WTC11 (cell line): Measurements from ENCODE around the gene ADGB. TPM values are rescaled to one million over a fixed set of nuclear protein-coding genes. Genes with fewer than 3 reads are reported as not detected.

ENCODE experiments used
- ATAC-seq: fragments of 200-7000 bp; cut with Tn5 transposase; 2 replicates; pipeline ENCODE4 v1.10.0; 2021; ENCODE audit warnings: mild to moderate bottlenecking, moderate library complexity
- CTCF ChIA-PET: fragments of 300-600 bp; sonication (Branson Sonifier 250); formaldehyde crosslinking; loops from one replicate; lab custom pipeline; 2021; ENCODE audit warnings: antibody characterized with exemption; lab: Charles Lee
- POLR2A ChIA-PET: fragments of 350-600 bp; sonication (Branson Sonifier 250); formaldehyde crosslinking; loops from one replicate; lab custom pipeline; 2021; ENCODE audit warnings: antibody characterized with exemption; lab: Charles Lee
- DNase-seq: peaks from one replicate; pipeline ENCODE4 v3.0.0; 2021; ENCODE audit warnings: low spot score
- H3K27ac Mint-ChIP-seq: 2 replicates; pipeline ENCODE4 v1.8.0; 2021; ENCODE audit warnings: mixed read lengths
- H3K27me3 Mint-ChIP-seq: 2 replicates; pipeline ENCODE4 v1.8.0; 2021; ENCODE audit warnings: low read depth, mild to moderate bottlenecking, moderate library complexity, mixed read lengths
- H3K36me3 Mint-ChIP-seq: 2 replicates; pipeline ENCODE4 v1.8.0; 2021; ENCODE audit warnings: mixed read lengths
- H3K4me1 Mint-ChIP-seq: 2 replicates; pipeline ENCODE4 v1.8.0; 2022; ENCODE audit warnings: mixed read lengths
- H3K4me3 Mint-ChIP-seq: 2 replicates; pipeline ENCODE4 v1.8.0; 2021; ENCODE audit warnings: mild to moderate bottlenecking, moderate library complexity, mixed read lengths
- H3K9me3 Mint-ChIP-seq: 2 replicates; pipeline ENCODE4 v1.8.0; 2021; ENCODE audit warnings: mixed read lengths
- CBFB ChIP-seq: sonication (generic); formaldehyde crosslinking; IDR thresholded peaks from 2 replicates; pipeline ENCODE4 v1.8.1; 2022; ENCODE audit warnings: mild to moderate bottlenecking, low read depth, missing genetic modification reagents
- EMX1 ChIP-seq: fragments of 250-450 bp; sonication (Bioruptor Pico); IDR thresholded peaks from 2 replicates; pipeline ENCODE4 v1.8.0; 2021; ENCODE audit warnings: mild to moderate bottlenecking
- FOXJ3 ChIP-seq: sonication (generic); formaldehyde crosslinking; IDR thresholded peaks from 2 replicates; pipeline ENCODE4 v1.9.0; 2021; ENCODE audit warnings: missing genetic modification reagents, mild to moderate bottlenecking, borderline replicate concordance
- GABPB1 ChIP-seq: sonication (generic); formaldehyde crosslinking; IDR thresholded peaks from 2 replicates; pipeline ENCODE4 v1.8.1; 2023; ENCODE audit warnings: mild to moderate bottlenecking, missing genetic modification reagents
- GRHL2 ChIP-seq: fragments of 250-450 bp; sonication (Bioruptor Pico); IDR thresholded peaks from 2 replicates; pipeline ENCODE4 v1.8.0; 2022; ENCODE audit warnings: mild to moderate bottlenecking, moderate library complexity; ENCODE audit not compliant: insufficient replicate concordance, severe bottlenecking
- GTF2I ChIP-seq: fragments of 250-450 bp; sonication (Bioruptor Pico); conservative IDR thresholded peaks from 2 replicates; pipeline ENCODE4 v1.4.0; 2021; ENCODE audit warnings: mild to moderate bottlenecking
- RELA ChIP-seq: sonication (generic); formaldehyde crosslinking; IDR thresholded peaks from 2 replicates; pipeline ENCODE4 v1.8.1; 2022; ENCODE audit warnings: missing genetic modification reagents, mild to moderate bottlenecking, borderline replicate concordance
- SMAD4 ChIP-seq: sonication (generic); formaldehyde crosslinking; IDR thresholded peaks from 2 replicates; pipeline ENCODE4 v1.8.0; 2022; ENCODE audit warnings: mild to moderate bottlenecking, missing genetic modification reagents
- TCF7 ChIP-seq: sonication (generic); formaldehyde crosslinking; IDR thresholded peaks from 2 replicates; pipeline ENCODE4 v1.8.0; 2022; ENCODE audit warnings: mild to moderate bottlenecking, low read depth, missing genetic modification reagents, moderate library complexity
- ZBTB21 ChIP-seq: sonication (generic); formaldehyde crosslinking; IDR thresholded peaks from 2 replicates; pipeline ENCODE4 v1.8.1; 2023; ENCODE audit warnings: mild to moderate bottlenecking, missing genetic modification reagents, borderline replicate concordance
- ZNF219 ChIP-seq: sonication (generic); formaldehyde crosslinking; IDR thresholded peaks from 2 replicates; pipeline ENCODE4 v1.8.0; 2023; ENCODE audit warnings: missing genetic modification reagents, mild to moderate bottlenecking, borderline replicate concordance
- ZNF396 ChIP-seq: fragments of 250-450 bp; sonication (Bioruptor Pico); IDR thresholded peaks from 2 replicates; pipeline ENCODE4 v1.8.0; 2021; ENCODE audit warnings: mild to moderate bottlenecking, moderate library complexity, borderline replicate concordance
- ZNF416 ChIP-seq: fragments of 250-450 bp; sonication (Bioruptor Pico); IDR thresholded peaks from 2 replicates; pipeline ENCODE4 v1.9.0; 2021; ENCODE audit warnings: mild to moderate bottlenecking, inconsistent platforms
- ZNF423 ChIP-seq: fragments of 250-450 bp; sonication (Bioruptor Pico); IDR thresholded peaks from 2 replicates; pipeline ENCODE4 v2.1.2; 2022; ENCODE audit warnings: mild to moderate bottlenecking, moderate library complexity
- total RNA-seq: library from RNA; stranded (reverse); gene quantifications from 3 replicates; pipeline ENCODE4 v1.2.3, GENCODE V29; 2021
- TF ChIP-seq, protein P1 (sequence below): sonication (generic); formaldehyde crosslinking; IDR thresholded peaks from 2 replicates; pipeline ENCODE4 v1.8.1; 2023; ENCODE audit warnings: mild to moderate bottlenecking, moderate library complexity, missing genetic modification reagents
- TF ChIP-seq, protein P2 (sequence below): fragments of 250-450 bp; sonication (Bioruptor Pico); IDR thresholded peaks from 2 replicates; pipeline ENCODE4 v1.9.0; 2021; ENCODE audit warnings: mild to moderate bottlenecking, borderline replicate concordance
- TF ChIP-seq, protein P3 (sequence below): sonication (generic); formaldehyde crosslinking; IDR thresholded peaks from 2 replicates; pipeline ENCODE4 v1.8.0; 2023; ENCODE audit warnings: missing genetic modification reagents
- TF ChIP-seq, protein P4 (sequence below): sonication (generic); formaldehyde crosslinking; IDR thresholded peaks from 2 replicates; pipeline ENCODE4 v1.8.1; 2022; ENCODE audit warnings: mild to moderate bottlenecking, moderate library complexity, missing genetic modification reagents
- TF ChIP-seq, protein P5 (sequence below): fragments of 250-450 bp; sonication (Bioruptor Pico); IDR thresholded peaks from 2 replicates; pipeline ENCODE4 v2.1.2; 2022; ENCODE audit warnings: mild to moderate bottlenecking, moderate library complexity
- TF ChIP-seq, protein P6 (sequence below): fragments of 250-450 bp; sonication (Bioruptor Pico); IDR thresholded peaks from 2 replicates; pipeline ENCODE4 v1.9.0; 2021; ENCODE audit warnings: moderate library complexity, mild to moderate bottlenecking, inconsistent platforms, borderline replicate concordance
- TF ChIP-seq, protein P7 (sequence below): fragments of 250-450 bp; sonication (Bioruptor Pico); IDR thresholded peaks from 2 replicates; pipeline ENCODE4 v1.8.0; 2021; ENCODE audit warnings: mild to moderate bottlenecking
- TF ChIP-seq, protein P8 (sequence below): sonication (generic); formaldehyde crosslinking; IDR thresholded peaks from 2 replicates; pipeline ENCODE4 v1.8.1; 2023; ENCODE audit warnings: mild to moderate bottlenecking, missing genetic modification reagents, moderate library complexity

Gene ADGB
- total RNA-seq, 1 experiment from 2014 or later: not detected

DNA sequence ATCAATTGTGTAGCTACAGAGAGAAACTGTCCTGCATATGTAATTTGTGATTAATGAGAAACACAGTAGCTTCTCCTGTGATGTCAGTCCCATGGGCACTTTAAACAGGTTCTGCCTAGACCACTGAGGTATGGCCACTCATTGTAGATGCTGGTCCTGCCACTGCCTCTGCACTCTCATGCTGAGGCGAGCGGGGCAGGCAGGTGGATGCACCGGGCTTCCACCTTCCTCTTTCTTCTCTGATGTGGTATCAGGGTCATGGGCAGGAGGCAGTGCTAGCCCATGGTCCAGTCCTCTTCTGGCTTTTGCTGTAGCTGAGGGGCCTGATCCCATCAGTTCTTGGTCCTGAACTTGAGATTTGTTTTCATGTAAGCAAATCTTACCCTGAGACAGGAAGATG, 58.7 kb downstream of the ADGB start:
- POLR2A ChIA-PET: no interaction called here
- no peak overlapping the region for H3K4me3 Mint-ChIP-seq
- no peak overlapping the region for H3K27ac Mint-ChIP-seq
- no peaks in the 10 kb centered on the region for H3K4me1 Mint-ChIP-seq
- ATAC-seq: no peak
- CTCF ChIA-PET: no interaction called here
- DNase-seq: no peak
- peaks cover 13% of the 10 kb centered on the region; the same call in 1 of the 2 replicates for H3K9me3 Mint-ChIP-seq
- no peaks in the 10 kb centered on the region for H3K27me3 Mint-ChIP-seq
- TF ChIP-seq TCF7 (CRISPR knock-in tag): no peak
- TF ChIP-seq, protein P1, sequence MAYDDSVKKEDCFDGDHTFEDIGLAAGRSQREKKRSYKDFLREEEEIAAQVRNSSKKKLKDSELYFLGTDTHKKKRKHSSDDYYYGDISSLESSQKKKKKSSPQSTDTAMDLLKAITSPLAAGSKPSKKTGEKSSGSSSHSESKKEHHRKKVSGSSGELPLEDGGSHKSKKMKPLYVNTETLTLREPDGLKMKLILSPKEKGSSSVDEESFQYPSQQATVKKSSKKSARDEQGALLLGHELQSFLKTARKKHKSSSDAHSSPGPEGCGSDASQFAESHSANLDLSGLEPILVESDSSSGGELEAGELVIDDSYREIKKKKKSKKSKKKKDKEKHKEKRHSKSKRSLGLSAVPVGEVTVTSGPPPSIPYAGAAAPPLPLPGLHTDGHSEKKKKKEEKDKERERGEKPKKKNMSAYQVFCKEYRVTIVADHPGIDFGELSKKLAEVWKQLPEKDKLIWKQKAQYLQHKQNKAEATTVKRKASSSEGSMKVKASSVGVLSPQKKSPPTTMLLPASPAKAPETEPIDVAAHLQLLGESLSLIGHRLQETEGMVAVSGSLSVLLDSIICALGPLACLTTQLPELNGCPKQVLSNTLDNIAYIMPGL (CRISPR knock-in tag): no peak
- TF ChIP-seq RELA (CRISPR knock-in tag): no peak
- TF ChIP-seq ZNF396: no peak
- no peak for TF ChIP-seq ZBTB21
- TF ChIP-seq, protein P2, sequence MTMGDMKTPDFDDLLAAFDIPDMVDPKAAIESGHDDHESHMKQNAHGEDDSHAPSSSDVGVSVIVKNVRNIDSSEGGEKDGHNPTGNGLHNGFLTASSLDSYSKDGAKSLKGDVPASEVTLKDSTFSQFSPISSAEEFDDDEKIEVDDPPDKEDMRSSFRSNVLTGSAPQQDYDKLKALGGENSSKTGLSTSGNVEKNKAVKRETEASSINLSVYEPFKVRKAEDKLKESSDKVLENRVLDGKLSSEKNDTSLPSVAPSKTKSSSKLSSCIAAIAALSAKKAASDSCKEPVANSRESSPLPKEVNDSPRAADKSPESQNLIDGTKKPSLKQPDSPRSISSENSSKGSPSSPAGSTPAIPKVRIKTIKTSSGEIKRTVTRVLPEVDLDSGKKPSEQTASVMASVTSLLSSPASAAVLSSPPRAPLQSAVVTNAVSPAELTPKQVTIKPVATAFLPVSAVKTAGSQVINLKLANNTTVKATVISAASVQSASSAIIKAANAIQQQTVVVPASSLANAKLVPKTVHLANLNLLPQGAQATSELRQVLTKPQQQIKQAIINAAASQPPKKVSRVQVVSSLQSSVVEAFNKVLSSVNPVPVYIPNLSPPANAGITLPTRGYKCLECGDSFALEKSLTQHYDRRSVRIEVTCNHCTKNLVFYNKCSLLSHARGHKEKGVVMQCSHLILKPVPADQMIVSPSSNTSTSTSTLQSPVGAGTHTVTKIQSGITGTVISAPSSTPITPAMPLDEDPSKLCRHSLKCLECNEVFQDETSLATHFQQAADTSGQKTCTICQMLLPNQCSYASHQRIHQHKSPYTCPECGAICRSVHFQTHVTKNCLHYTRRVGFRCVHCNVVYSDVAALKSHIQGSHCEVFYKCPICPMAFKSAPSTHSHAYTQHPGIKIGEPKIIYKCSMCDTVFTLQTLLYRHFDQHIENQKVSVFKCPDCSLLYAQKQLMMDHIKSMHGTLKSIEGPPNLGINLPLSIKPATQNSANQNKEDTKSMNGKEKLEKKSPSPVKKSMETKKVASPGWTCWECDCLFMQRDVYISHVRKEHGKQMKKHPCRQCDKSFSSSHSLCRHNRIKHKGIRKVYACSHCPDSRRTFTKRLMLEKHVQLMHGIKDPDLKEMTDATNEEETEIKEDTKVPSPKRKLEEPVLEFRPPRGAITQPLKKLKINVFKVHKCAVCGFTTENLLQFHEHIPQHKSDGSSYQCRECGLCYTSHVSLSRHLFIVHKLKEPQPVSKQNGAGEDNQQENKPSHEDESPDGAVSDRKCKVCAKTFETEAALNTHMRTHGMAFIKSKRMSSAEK (CRISPR knock-in tag): no peak
- TF ChIP-seq ZNF416 (CRISPR knock-in tag): no peak
- TF ChIP-seq ZNF219: no peak
- TF ChIP-seq, protein P3, sequence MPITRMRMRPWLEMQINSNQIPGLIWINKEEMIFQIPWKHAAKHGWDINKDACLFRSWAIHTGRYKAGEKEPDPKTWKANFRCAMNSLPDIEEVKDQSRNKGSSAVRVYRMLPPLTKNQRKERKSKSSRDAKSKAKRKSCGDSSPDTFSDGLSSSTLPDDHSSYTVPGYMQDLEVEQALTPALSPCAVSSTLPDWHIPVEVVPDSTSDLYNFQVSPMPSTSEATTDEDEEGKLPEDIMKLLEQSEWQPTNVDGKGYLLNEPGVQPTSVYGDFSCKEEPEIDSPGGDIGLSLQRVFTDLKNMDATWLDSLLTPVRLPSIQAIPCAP (CRISPR knock-in tag): no peak
- no peak for TF ChIP-seq GRHL2
- no peak for TF ChIP-seq FOXJ3
- no peak for TF ChIP-seq GABPB1 (CRISPR knock-in tag)
- no peak for TF ChIP-seq SMAD4 (CRISPR knock-in tag)
- TF ChIP-seq EMX1: no peak
- TF ChIP-seq GTF2I (CRISPR knock-in tag): no peak
- H3K36me3 Mint-ChIP-seq: no peaks in the 10 kb centered on the region

DNA sequence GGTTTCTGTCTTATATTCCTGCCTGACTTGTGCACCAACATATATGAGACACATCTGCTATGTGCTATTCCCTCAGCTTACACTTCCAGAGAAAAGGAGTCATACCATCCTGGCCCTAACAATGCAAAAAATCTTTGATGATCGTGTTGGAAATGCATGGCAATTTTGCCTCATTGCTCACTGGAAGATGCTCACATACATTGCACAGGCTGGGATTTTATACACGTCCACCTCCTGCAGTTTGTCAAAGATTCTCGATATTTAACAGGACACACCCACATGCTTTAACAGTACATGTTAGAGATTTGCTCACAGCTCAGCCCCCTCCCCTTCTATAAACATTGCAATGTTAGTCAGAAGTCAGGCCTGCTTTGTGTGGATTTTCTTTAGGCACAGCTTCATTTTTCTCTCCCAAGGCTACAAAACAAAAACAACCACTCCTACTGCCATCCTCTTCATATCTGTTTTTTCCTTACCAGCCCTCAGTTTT, 66.1 kb downstream of the ADGB start:
- Mint-ChIP-seq H3K27me3 (no peaks in the 10 kb centered on the region), H3K4me3 (no peak overlapping the region), H3K9me3 (0 out of 2 replicates have a peak, but pooled peaks cover 8% of the 10 kb centered on the region), H3K4me1 (peaks cover 7% of the 10 kb centered on the region), H3K36me3 (no peaks in the 10 kb centered on the region), H3K27ac (no peak overlapping the region)
- ATAC-seq: no peak
- ChIA-PET CTCF (interaction anchor here (0.8 kb wide), 1 partner anchor 231 kb away, joined by 3 read pairs; no protein-coding TSS in a partner anchor), POLR2A (no interaction called here)
- DNase-seq: no peak
- TF ChIP-seq, protein P4, sequence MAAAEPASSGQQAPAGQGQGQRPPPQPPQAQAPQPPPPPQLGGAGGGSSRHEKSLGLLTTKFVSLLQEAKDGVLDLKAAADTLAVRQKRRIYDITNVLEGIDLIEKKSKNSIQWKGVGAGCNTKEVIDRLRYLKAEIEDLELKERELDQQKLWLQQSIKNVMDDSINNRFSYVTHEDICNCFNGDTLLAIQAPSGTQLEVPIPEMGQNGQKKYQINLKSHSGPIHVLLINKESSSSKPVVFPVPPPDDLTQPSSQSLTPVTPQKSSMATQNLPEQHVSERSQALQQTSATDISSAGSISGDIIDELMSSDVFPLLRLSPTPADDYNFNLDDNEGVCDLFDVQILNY: no peak
- TF ChIP-seq GABPB1 (CRISPR knock-in tag) (no peak), ZNF423 (CRISPR knock-in tag) (no peak), CBFB (CRISPR knock-in tag) (no peak)
- TF ChIP-seq, protein P5, sequence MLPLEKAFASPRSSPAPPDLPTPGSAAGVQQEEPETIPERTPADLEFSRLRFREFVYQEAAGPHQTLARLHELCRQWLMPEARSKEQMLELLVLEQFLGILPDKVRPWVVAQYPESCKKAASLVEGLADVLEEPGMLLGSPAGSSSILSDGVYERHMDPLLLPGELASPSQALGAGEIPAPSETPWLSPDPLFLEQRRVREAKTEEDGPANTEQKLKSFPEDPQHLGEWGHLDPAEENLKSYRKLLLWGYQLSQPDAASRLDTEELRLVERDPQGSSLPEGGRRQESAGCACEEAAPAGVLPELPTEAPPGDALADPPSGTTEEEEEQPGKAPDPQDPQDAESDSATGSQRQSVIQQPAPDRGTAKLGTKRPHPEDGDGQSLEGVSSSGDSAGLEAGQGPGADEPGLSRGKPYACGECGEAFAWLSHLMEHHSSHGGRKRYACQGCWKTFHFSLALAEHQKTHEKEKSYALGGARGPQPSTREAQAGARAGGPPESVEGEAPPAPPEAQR (CRISPR knock-in tag): no peak
- TF ChIP-seq, protein P6, sequence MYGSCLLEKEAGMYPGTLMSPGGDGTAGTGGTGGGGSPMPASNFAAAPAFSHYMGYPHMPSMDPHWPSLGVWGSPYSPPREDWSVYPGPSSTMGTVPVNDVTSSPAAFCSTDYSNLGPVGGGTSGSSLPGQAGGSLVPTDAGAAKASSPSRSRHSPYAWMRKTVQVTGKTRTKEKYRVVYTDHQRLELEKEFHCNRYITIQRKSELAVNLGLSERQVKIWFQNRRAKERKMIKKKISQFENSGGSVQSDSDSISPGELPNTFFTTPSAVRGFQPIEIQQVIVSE (CRISPR knock-in tag): no peak
- TF ChIP-seq, protein P7, sequence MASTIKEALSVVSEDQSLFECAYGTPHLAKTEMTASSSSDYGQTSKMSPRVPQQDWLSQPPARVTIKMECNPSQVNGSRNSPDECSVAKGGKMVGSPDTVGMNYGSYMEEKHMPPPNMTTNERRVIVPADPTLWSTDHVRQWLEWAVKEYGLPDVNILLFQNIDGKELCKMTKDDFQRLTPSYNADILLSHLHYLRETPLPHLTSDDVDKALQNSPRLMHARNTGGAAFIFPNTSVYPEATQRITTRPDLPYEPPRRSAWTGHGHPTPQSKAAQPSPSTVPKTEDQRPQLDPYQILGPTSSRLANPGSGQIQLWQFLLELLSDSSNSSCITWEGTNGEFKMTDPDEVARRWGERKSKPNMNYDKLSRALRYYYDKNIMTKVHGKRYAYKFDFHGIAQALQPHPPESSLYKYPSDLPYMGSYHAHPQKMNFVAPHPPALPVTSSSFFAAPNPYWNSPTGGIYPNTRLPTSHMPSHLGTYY: no peak
- TF ChIP-seq, protein P8, sequence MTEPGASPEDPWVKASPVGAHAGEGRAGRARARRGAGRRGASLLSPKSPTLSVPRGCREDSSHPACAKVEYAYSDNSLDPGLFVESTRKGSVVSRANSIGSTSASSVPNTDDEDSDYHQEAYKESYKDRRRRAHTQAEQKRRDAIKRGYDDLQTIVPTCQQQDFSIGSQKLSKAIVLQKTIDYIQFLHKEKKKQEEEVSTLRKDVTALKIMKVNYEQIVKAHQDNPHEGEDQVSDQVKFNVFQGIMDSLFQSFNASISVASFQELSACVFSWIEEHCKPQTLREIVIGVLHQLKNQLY (CRISPR knock-in tag): no peak
